Adrenal gland (tissue), 5 donors: Measurements from ENCODE around the gene CSNK2B.

Experiments used
- CTCF ChIP-seq, 6 experiments: fragments of 450-650 bp in 4 of 6; fragments of 200-600 bp in 2 of 6; sonication (generic) in 1 of 6; IDR thresholded peaks; 1 replicate in 5 of 6; 2 replicates in 1 of 6; pipeline versions ENCODE4 v1.5.1 to v1.8.0; 2016 to 2021; ENCODE audit warnings: antibody characterized with exemption in 6 of 6, mild to moderate bottlenecking in 2 of 6, moderate library complexity in 1 of 6
- POLR2A ChIP-seq, 2 donors: fragments of 450-650 bp; IDR thresholded peaks; one replicate each; pipeline ENCODE4 v1.6.1; 2017; ENCODE audit warnings: antibody characterized with exemption in 2 of 2, mild to moderate bottlenecking in 2 of 2, moderate library complexity in 1 of 2
- donor health status: DM: no; HTN: no; CAD: no.

GRCh38 chr6:31634131-31634530, 31.7 kb upstream of the CSNK2B start:
- TF ChIP-seq CTCF (IDR thresholded peaks at IDR 0.05) = no peak
- TF ChIP-seq POLR2A (IDR thresholded peaks at IDR 0.05) = no peak
